Endothelial cell of umbilical vein (primary cell): ENCODE data around the gene BANF2. TPM values are rescaled to one million over a fixed set of nuclear protein-coding genes. Genes with fewer than 3 reads are reported as not detected.

Experiments used
- BruUV-seq: library from RNA; stranded (reverse); fragments of 400-500 nt; replicated peaks from 2 replicates; lab custom pipeline; 2021; lab: Mats Ljungman, UMichigan
- CTCF ChIA-PET: fragments of 300-600, 350-600 bp; sonication (Branson Sonifier 250); formaldehyde crosslinking; loops from one replicate; lab custom pipeline; 2021; ENCODE audit warnings: antibody characterized with exemption, inconsistent platforms; lab: Charles Lee
- POLR2A ChIA-PET: fragments of 300-600, 350-600 bp; sonication (Branson Sonifier 250); formaldehyde crosslinking; loops from one replicate; lab custom pipeline; 2021; ENCODE audit warnings: antibody characterized with exemption, inconsistent platforms; lab: Charles Lee
- DNase-seq: peaks from one replicate; pipeline ENCODE4 v3.0.0-alpha.2; 2011; ENCODE audit warnings: low read depth, low spot score
- FAIRE-seq: peaks from 2 replicates; lab custom pipeline; 2011; peaks lifted over from hg19 to GRCh38; lab: Jason Lieb, UNC
- H2AFZ ChIP-seq: 2 replicates; pipeline ENCODE4 v1.6.0; 2012; ENCODE audit warnings: low read depth, low read length, control low read depth, inconsistent platforms
- H3K27ac ChIP-seq: 2 replicates; pipeline ENCODE4 v1.5.1; 2011; ENCODE audit warnings: low read depth, mild to moderate bottlenecking, control low read depth, low read length, moderate library complexity; ENCODE audit not compliant: insufficient read depth
- H3K27me3 ChIP-seq, 2 experiments: 2 replicates each; pipeline versions ENCODE4 v1.6.0 to v1.6.1; 2011; ENCODE audit warnings: low read length in 2 of 2, mixed read lengths in 1 of 2; ENCODE audit not compliant: control insufficient read depth in 2 of 2, insufficient read depth in 2 of 2
- H3K36me3 ChIP-seq, 2 experiments: 2 replicates in 1 of 2; 3 replicates in 1 of 2; pipeline ENCODE4 v1.5.1; 2011; ENCODE audit warnings: low read length in 2 of 2, mild to moderate bottlenecking in 1 of 2, moderate library complexity in 1 of 2; ENCODE audit not compliant: control insufficient read depth in 2 of 2, insufficient read depth in 2 of 2; ENCODE audit errors: extremely low read depth in 1 of 2
- H3K4me1 ChIP-seq: 3 replicates; pipeline ENCODE4 v1.5.1; 2011; ENCODE audit warnings: mild to moderate bottlenecking, low read length; ENCODE audit not compliant: control insufficient read depth, insufficient read depth; ENCODE audit errors: extremely low read depth
- H3K4me2 ChIP-seq: 2 replicates; pipeline ENCODE4 v1.6.1; 2011; ENCODE audit warnings: low read length, control low read depth, mixed read lengths; ENCODE audit not compliant: insufficient read depth
- H3K4me3 ChIP-seq, 3 experiments: fragments of 200-600 bp in 1 of 3; sonication (generic), shearing (Covaris generic) in 1 of 3; replicated peaks in 1 of 3; 2 replicates each; pipeline ENCODE4 v1.5.1; 2011 to 2016; ENCODE audit warnings: control low read depth in 3 of 3, low read length in 3 of 3, mild to moderate bottlenecking in 2 of 3, inconsistent platforms in 1 of 3, low read depth in 1 of 3, moderate library complexity in 1 of 3; ENCODE audit not compliant: insufficient read depth in 1 of 3
- H3K79me2 ChIP-seq: 2 replicates; pipeline ENCODE4 v1.6.0; 2012; ENCODE audit warnings: low read length, inconsistent platforms; ENCODE audit not compliant: control insufficient read depth, insufficient read depth
- H3K9ac ChIP-seq: replicated peaks from 2 replicates; pipeline ENCODE3; 2011; ENCODE audit warnings: low read length, control low read depth; ENCODE audit not compliant: insufficient read depth; ENCODE audit errors: extremely low read depth
- H3K9me1 ChIP-seq: replicated peaks from 3 replicates; pipeline ENCODE4 v1.6.0; 2011; ENCODE audit warnings: mild to moderate bottlenecking, low read length; ENCODE audit not compliant: control insufficient read depth, insufficient read depth; ENCODE audit errors: extremely low read depth
- H3K9me3 ChIP-seq: replicated peaks from 2 replicates; pipeline ENCODE4 v1.5.1; 2012; ENCODE audit warnings: low read length, inconsistent platforms; ENCODE audit not compliant: control insufficient read depth, insufficient read depth
- H4K20me1 ChIP-seq: replicated peaks from 2 replicates; pipeline ENCODE3; 2011; ENCODE audit warnings: mild to moderate bottlenecking, low read length; ENCODE audit not compliant: control insufficient read depth, insufficient read depth; ENCODE audit errors: extremely low read depth
- FOS ChIP-seq: IDR thresholded peaks from 2 replicates; pipeline ENCODE4 v1.6.1; 2011; ENCODE audit warnings: mild to moderate bottlenecking, low read length, moderate library complexity, borderline replicate concordance; ENCODE audit not compliant: insufficient read depth
- MYC ChIP-seq: IDR thresholded peaks from one replicate; pipeline ENCODE4 v1.6.1; 2011; ENCODE audit warnings: mild to moderate bottlenecking, low read depth, low read length
- POLR2A ChIP-seq: IDR thresholded peaks from 2 replicates; pipeline ENCODE4 v1.6.1; 2012; ENCODE audit warnings: low read depth, mild to moderate bottlenecking, control low read depth, low read length
- dilution Hi-C: fragments of 300-500 bp; cut with MboI; formaldehyde crosslinking; loops from one replicate; pipeline ENCODE4 v1.15.0; 2019; ENCODE audit warnings: low sequenced_read_pairs; ENCODE audit not compliant: extremely low pct_ligation_motif_present
- intact Hi-C: fragments of 100-400 bp; cut with micrococcal nuclease; formaldehyde crosslinking; loops from one replicate; pipeline ENCODE4 v1.10.0; 2022
- polyA plus RNA-seq, 4 experiments: library from polyadenylated mRNA; depleted of rRNA in 3 of 4; stranded (reverse) in 3 of 4; unstranded in 1 of 4; fragments of >200 nt; gene quantifications; 2 replicates each; pipeline versions ENCODE4 v1.2.1 to v1.2.3, GENCODE V29; 2011 to 2012; ENCODE audit warnings: missing spikeins in 1 of 4
- total RNA-seq: library from RNA; stranded (reverse); gene quantifications from 2 replicates; pipeline ENCODE4 v1.2.3, GENCODE V29; 2021

The BANF2 gene
- total and polyA plus RNA-seq, 2 donors (not counting 3 experiments of a cell fraction or from before 2014, with no cell fraction given): not detected

GRCh38 chr20:17696287-17696686, 3.5 kb upstream of the BANF2 start:
- CTCF ChIA-PET: interaction anchor here (0.7 to 1.4 kb wide), 2 partner anchors 14 to 191 kb away, joined by 3 to 4 read pairs; no protein-coding TSS in a partner anchor
- no peak for TF ChIP-seq POLR2A
- no TSS peak for BruUV-seq
- no peak for DNase-seq
- dilution Hi-C loops (no loop called here), intact Hi-C loops (no loop called here)
- Histone ChIP-seq H3K9me1 (no peaks in the 10 kb centered on the region), H3K4me3 (no peak overlapping the region), H3K79me2 (no peaks in the 10 kb centered on the region), H3K9ac (no peak overlapping the region), H3K27me3 (peaks cover 3 to 5% of the 10 kb centered on the region in 2 experiments), H4K20me1 (no peaks in the 10 kb centered on the region), H3K9me3 (no peaks in the 10 kb centered on the region), H3K27ac (no peak overlapping the region), H3K36me3 (no peaks in the 10 kb centered on the region), H3K4me2 (no peak overlapping the region), H2AFZ (no peak overlapping the region), H3K4me1 (no peaks in the 10 kb centered on the region)
- POLR2A ChIA-PET: no interaction called here
- FAIRE-seq: no peak

- no peaks in the 10 kb centered on the region for H3K4me1 ChIP-seq
- ChIA-PET POLR2A (no interaction called here), CTCF (interaction anchor here (1.2 kb wide), 1 partner anchor 15 kb away, joined by 3 read pairs; no protein-coding TSS in a partner anchor)
- no peak for TF ChIP-seq POLR2A
- no peak for TF ChIP-seq FOS
- TF ChIP-seq MYC: no peak
- H3K9me3 ChIP-seq: no peaks in the 10 kb centered on the region
- dilution Hi-C loops: no loop called here
- no peaks in the 10 kb centered on the region for H3K36me3 ChIP-seq
- no peak overlapping the region for H3K4me2 ChIP-seq
- peaks cover 0 to 5% of the 10 kb centered on the region in 2 experiments for H3K27me3 ChIP-seq
- intact Hi-C loops: no loop called here
- H3K79me2 ChIP-seq: no peaks in the 10 kb centered on the region
- DNase-seq (no peak), FAIRE-seq (no peak)
- no TSS peak for BruUV-seq
- no peaks in the 10 kb centered on the region for H3K9me1 ChIP-seq
- no peak overlapping the region for H3K9ac ChIP-seq
- no peaks in the 10 kb centered on the region for H4K20me1 ChIP-seq
- no peak overlapping the region for H3K4me3 ChIP-seq
- H2AFZ ChIP-seq: no peak overlapping the region
- no peak overlapping the region for H3K27ac ChIP-seq
These were observed 2.6 kb upstream of the BANF2 start for GRCh38 chr20:17697171-17697570.
